Measurements from ENCODE around the gene GOLGA6L7. TPM values are rescaled to one million over a fixed set of nuclear protein-coding genes. Genes with fewer than 3 reads are reported as not detected.
A peak's percentile ranks its signal among the peaks of the same experiment; 100 is the strongest.

The GOLGA6L7 gene
- total and polyA plus RNA-seq, 2 of the 13 experiments (the other 11 are each of a cell fraction or from before 2014, with no cell fraction given): not detected

DNA sequence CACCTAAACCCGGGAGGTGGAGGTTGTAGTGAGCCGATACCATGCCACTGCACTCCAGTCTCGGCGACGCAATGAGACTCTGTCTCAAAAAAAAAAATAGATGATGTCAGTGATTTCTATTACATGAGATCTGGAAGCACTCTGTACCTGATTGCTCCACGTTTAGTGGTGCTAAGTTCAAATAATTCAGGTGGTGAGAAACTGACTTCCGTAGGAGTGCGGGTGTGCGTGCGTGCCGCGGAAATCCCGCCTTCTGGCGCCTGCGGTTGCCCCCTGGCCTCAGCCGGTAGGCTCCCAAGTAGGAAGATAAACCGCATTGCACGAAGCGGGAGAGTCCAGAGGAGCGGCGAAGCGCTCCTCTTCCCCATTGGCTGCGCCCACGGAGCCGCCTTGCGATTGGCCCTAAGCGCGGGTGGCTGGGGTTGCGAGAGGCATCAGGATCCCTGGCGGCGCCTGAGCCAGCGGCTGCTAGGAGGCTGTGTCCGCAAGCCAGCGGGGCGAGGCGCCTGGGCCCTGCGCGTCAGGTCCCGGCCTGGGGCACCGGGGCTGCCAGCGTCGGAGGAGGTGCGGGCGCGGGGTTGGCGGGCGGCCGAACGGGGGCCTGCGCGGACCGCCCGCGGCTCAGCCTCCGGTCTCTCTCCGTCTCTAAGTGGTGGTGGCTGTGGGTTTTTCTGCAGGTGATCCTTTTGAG, 16.4 kb downstream of the GOLGA6L7 start (continued):
- TF ChIP-seq, protein P1, sequence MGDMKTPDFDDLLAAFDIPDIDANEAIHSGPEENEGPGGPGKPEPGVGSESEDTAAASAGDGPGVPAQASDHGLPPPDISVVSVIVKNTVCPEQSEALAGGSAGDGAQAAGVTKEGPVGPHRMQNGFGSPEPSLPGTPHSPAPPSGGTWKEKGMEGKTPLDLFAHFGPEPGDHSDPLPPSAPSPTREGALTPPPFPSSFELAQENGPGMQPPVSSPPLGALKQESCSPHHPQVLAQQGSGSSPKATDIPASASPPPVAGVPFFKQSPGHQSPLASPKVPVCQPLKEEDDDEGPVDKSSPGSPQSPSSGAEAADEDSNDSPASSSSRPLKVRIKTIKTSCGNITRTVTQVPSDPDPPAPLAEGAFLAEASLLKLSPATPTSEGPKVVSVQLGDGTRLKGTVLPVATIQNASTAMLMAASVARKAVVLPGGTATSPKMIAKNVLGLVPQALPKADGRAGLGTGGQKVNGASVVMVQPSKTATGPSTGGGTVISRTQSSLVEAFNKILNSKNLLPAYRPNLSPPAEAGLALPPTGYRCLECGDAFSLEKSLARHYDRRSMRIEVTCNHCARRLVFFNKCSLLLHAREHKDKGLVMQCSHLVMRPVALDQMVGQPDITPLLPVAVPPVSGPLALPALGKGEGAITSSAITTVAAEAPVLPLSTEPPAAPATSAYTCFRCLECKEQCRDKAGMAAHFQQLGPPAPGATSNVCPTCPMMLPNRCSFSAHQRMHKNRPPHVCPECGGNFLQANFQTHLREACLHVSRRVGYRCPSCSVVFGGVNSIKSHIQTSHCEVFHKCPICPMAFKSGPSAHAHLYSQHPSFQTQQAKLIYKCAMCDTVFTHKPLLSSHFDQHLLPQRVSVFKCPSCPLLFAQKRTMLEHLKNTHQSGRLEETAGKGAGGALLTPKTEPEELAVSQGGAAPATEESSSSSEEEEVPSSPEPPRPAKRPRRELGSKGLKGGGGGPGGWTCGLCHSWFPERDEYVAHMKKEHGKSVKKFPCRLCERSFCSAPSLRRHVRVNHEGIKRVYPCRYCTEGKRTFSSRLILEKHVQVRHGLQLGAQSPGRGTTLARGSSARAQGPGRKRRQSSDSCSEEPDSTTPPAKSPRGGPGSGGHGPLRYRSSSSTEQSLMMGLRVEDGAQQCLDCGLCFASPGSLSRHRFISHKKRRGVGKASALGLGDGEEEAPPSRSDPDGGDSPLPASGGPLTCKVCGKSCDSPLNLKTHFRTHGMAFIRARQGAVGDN (CRISPR knock-in tag; IDR thresholded peaks at IDR 0.05): peak; percentile 80
- TF ChIP-seq, protein P2, sequence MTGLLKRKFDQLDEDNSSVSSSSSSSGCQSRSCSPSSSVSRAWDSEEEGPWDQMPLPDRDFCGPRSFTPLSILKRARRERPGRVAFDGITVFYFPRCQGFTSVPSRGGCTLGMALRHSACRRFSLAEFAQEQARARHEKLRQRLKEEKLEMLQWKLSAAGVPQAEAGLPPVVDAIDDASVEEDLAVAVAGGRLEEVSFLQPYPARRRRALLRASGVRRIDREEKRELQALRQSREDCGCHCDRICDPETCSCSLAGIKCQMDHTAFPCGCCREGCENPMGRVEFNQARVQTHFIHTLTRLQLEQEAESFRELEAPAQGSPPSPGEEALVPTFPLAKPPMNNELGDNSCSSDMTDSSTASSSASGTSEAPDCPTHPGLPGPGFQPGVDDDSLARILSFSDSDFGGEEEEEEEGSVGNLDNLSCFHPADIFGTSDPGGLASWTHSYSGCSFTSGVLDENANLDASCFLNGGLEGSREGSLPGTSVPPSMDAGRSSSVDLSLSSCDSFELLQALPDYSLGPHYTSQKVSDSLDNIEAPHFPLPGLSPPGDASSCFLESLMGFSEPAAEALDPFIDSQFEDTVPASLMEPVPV (CRISPR knock-in tag; IDR thresholded peaks at IDR 0.05): 0 out of 2 replicates have a peak, but pooled peaks have one; percentile 41
- TF ChIP-seq ZFY (CRISPR knock-in tag; IDR thresholded peaks at IDR 0.05) (peak; percentile 49; the same call in 1 of the 2 replicates), POLR2A (IDR thresholded peaks at IDR 0.05; ENCODE audit: insufficient read depth in 1 of 2, low read depth in 2 of 2, low read length in 2 of 2) (peak in 1 of 2 experiments; percentile 33; a peak in 1 of 4 replicates), RBFOX2 (IDR thresholded peaks at IDR 0.05; ENCODE audit: low read depth, low read length) (peak; percentile 42; the same call in 1 of the 2 replicates), PHF21A (CRISPR knock-in tag; IDR thresholded peaks at IDR 0.05) (peak; percentile 72), HMG20B (CRISPR knock-in tag; conservative IDR thresholded peaks at IDR 0.05) (0 out of 2 replicates have a peak, but pooled peaks have one; percentile 16), ELF1 (CRISPR knock-in tag; IDR thresholded peaks at IDR 0.05) (peak; percentile 40; the same call in 1 of the 2 replicates), KMT2B (CRISPR knock-in tag; IDR thresholded peaks at IDR 0.05) (peak; percentile 63), POLR2AphosphoS5 (IDR thresholded peaks at IDR 0.05; ENCODE audit: low read depth, low read length) (0 out of 2 replicates have a peak, but pooled peaks have one; percentile 18), CBFB (CRISPR knock-in tag; IDR thresholded peaks at IDR 0.05) (peak; percentile 37; the same call in 1 of the 2 replicates), THAP11 (CRISPR knock-in tag; IDR thresholded peaks at IDR 0.05) (0 out of 2 replicates have a peak, but pooled peaks have one; percentile 30), GATAD1 (CRISPR knock-in tag; IDR thresholded peaks at IDR 0.05) (peak; percentile 52; the same call in 1 of the 2 replicates)
- TF ChIP-seq, protein P3, sequence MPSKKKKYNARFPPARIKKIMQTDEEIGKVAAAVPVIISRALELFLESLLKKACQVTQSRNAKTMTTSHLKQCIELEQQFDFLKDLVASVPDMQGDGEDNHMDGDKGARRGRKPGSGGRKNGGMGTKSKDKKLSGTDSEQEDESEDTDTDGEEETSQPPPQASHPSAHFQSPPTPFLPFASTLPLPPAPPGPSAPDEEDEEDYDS (CRISPR knock-in tag; IDR thresholded peaks at IDR 0.05): peak; percentile 40; the same call in 1 of the 2 replicates
- TF ChIP-seq, protein P4, sequence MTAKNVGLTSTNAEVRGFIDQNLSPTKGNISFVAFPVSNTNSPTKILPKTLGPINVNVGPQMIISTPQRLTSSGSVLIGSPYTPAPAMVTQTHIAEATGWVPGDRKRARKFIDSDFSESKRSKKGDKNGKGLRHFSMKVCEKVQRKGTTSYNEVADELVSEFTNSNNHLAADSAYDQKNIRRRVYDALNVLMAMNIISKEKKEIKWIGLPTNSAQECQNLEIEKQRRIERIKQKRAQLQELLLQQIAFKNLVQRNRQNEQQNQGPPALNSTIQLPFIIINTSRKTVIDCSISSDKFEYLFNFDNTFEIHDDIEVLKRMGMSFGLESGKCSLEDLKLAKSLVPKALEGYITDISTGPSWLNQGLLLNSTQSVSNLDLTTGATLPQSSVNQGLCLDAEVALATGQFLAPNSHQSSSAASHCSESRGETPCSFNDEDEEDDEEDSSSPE (CRISPR knock-in tag; IDR thresholded peaks at IDR 0.05): peak; percentile 54; the same call in 1 of the 2 replicates
- TF ChIP-seq, protein P5, sequence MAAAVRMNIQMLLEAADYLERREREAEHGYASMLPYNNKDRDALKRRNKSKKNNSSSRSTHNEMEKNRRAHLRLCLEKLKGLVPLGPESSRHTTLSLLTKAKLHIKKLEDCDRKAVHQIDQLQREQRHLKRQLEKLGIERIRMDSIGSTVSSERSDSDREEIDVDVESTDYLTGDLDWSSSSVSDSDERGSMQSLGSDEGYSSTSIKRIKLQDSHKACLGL (CRISPR knock-in tag; IDR thresholded peaks at IDR 0.05): 0 out of 2 replicates have a peak, but pooled peaks have one; percentile 29
- TF ChIP-seq, protein P6, sequence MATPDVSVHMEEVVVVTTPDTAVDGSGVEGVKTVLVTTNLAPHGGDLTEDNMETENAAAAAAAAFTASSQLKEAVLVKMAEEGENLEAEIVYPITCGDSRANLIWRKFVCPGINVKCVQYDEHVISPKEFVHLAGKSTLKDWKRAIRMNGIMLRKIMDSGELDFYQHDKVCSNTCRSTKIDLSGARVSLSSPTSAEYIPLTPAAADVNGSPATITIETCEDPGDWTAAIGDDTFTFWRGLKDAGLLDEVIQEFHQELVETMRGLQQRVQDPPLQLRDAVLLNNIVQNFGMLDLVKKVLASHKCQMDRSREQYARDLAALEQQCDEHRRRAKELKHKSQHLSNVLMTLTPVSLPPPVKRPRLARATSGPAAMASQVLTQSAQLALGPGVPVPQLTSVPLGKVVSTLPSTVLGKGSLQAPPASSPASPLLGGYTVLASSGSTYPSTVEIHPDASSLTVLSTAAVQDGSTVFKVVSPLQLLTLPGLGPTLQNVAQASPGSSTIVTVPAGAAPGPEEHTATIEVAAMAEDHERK (CRISPR knock-in tag; IDR thresholded peaks at IDR 0.05; ENCODE audit: low read depth): 0 out of 2 replicates have a peak, but pooled peaks have one; percentile 41

Data from HepG2 (cell line).